ENCODE results near the gene MOSPD2. TPM values are rescaled to one million over a fixed set of nuclear protein-coding genes. Genes with fewer than 3 reads are reported as not detected.

The MOSPD2 gene
- 6.9 and 14.8 TPM in 2 replicates for total RNA-seq

GRCh38 chrX:14872851-14873675 is at the start of gene MOSPD2, which contains the start of gene FANCB:
Gene MOSPD2 (plus strand): TSS chrX:14873421. CDS start chrX:14873529, 108 bp downstream.
Gene FANCB (minus strand): TSS chrX:14873069. CDS start chrX:14865510, 7,559 bp downstream.

Other genes with a start within 250 kb of the MOSPD2 start
- 3.2 and 3.3 TPM in 2 replicates for gene FANCB, start 352 bp upstream of the MOSPD2 start, total RNA-seq

All from bronchial smooth muscle cell (primary cell).